Ramos (cell line): Measurements from ENCODE around the gene FTO.

Experiments used
- in situ Hi-C: fragments of 300-500 bp; cut with MboI; formaldehyde crosslinking; loops from one replicate; pipeline ENCODE4 v1.14.3; 2022; ENCODE audit warnings: low sequenced_read_pairs; ENCODE audit not compliant: unreplicated experiment

Gene FTO

GRCh38 chr16:53775821-53776431 lies 72.0 kb downstream of the FTO start:
- in situ Hi-C loops = no loop called here

- in situ Hi-C loops = no loop called here
Observed at GRCh38 chr16:53779186-53779585, 75.2 kb downstream of the FTO start.

- in situ Hi-C loops = no loop called here
Observed at GRCh38 chr16:53780051-53780450, 76.1 kb downstream of the FTO start.

- in situ Hi-C loops = no loop called here
Observed at GRCh38 chr16:53781023-53781605, 77.2 kb downstream of the FTO start.

GRCh38 chr16:53782148-53782547 lies 78.2 kb downstream of the FTO start:
- in situ Hi-C loops = no loop called here

- in situ Hi-C loops = no loop called here
Observed at GRCh38 chr16:53784291-53784690, 80.3 kb downstream of the FTO start.

GRCh38 chr16:53785044-53785443 lies 81.1 kb downstream of the FTO start:
- in situ Hi-C loops = no loop called here

GRCh38 chr16:53785916-53786315 lies 82.0 kb downstream of the FTO start:
- in situ Hi-C loops = no loop called here

- in situ Hi-C loops = no loop called here
Observed at GRCh38 chr16:53787423-53787822, 83.5 kb downstream of the FTO start.

GRCh38 chr16:53789137-53789536 lies 85.2 kb downstream of the FTO start:
- in situ Hi-C loops = no loop called here

GRCh38 chr16:53792161-53792951 lies 88.4 kb downstream of the FTO start:
- in situ Hi-C loops = no loop called here

GRCh38 chr16:53803451-53803850 lies 99.5 kb downstream of the FTO start:
- in situ Hi-C loops = no loop called here

GRCh38 chr16:53803998-53804397 lies 100.0 kb downstream of the FTO start:
- in situ Hi-C loops = no loop called here

GRCh38 chr16:53804467-53804866 lies 100.5 kb downstream of the FTO start:
- in situ Hi-C loops = no loop called here

- in situ Hi-C loops = no loop called here
Observed at GRCh38 chr16:53805113-53805512, 101.2 kb downstream of the FTO start.

GRCh38 chr16:53805752-53806151 lies 101.8 kb downstream of the FTO start:
- in situ Hi-C loops = no loop called here

- in situ Hi-C loops = no loop called here
Observed at GRCh38 chr16:53809088-53809932, 105.4 kb downstream of the FTO start.

- in situ Hi-C loops = no loop called here
Observed at GRCh38 chr16:53812914-53813313, 109.0 kb downstream of the FTO start.

GRCh38 chr16:53814801-53815200 lies 110.8 kb downstream of the FTO start:
- in situ Hi-C loops = no loop called here

- in situ Hi-C loops = no loop called here
Observed at GRCh38 chr16:53816211-53816836, 112.4 kb downstream of the FTO start.
